ENCODE results near the gene B3GNT3. TPM values are rescaled to one million over a fixed set of nuclear protein-coding genes. Genes with fewer than 3 reads are reported as not detected.
"Not testable (repeated sequence)": the region's sequence is repeated elsewhere in the genome, so short reads cannot be mapped to it uniquely, and the experiment has no call there.

Gene B3GNT3
- total RNA-seq, 3 donors from 2014 or later: 0.38 to 0.52 (median 0.45) TPM

GRCh38 chr19:17757125-17757524, 37.8 kb upstream of the B3GNT3 start:
- H3K9me3 Mint-ChIP-seq: no peaks in the 10 kb centered on the region
- peaks cover 23% of the 10 kb centered on the region for H3K4me1 Mint-ChIP-seq (ENCODE audit: low read depth)
- H3K4me3 Mint-ChIP-seq: no peak overlapping the region
- peaks cover 25% of the 10 kb centered on the region for H3K36me3 Mint-ChIP-seq (ENCODE audit: insufficient read depth)
- ATAC-seq: no peak
- no peak for DNase-seq
- no peaks in the 10 kb centered on the region for H3K27me3 Mint-ChIP-seq (ENCODE audit: low read depth)

GRCh38 chr19:17758515-17758914, 36.4 kb upstream of the B3GNT3 start:
- no peak for ATAC-seq
- Mint-ChIP-seq H3K4me3 (no peak overlapping the region), H3K4me1 (ENCODE audit: low read depth) (peaks cover 23% of the 10 kb centered on the region), H3K27me3 (ENCODE audit: low read depth) (no peaks in the 10 kb centered on the region), H3K36me3 (ENCODE audit: insufficient read depth) (peaks cover 34% of the 10 kb centered on the region), H3K9me3 (no peaks in the 10 kb centered on the region)
- no peak for DNase-seq

- Mint-ChIP-seq H3K36me3 (ENCODE audit: insufficient read depth) (peaks cover 37% of the 10 kb centered on the region), H3K4me3 (no peak overlapping the region), H3K27me3 (ENCODE audit: low read depth) (no peaks in the 10 kb centered on the region), H3K4me1 (ENCODE audit: low read depth) (peaks cover 8% of the 10 kb centered on the region), H3K9me3 (no peaks in the 10 kb centered on the region)
- no peak for DNase-seq
- no peak for ATAC-seq
These were observed 33.8 kb upstream of the B3GNT3 start for GRCh38 chr19:17761148-17761547.

- H3K4me3 Mint-ChIP-seq: no peak overlapping the region
- no peaks in the 10 kb centered on the region for H3K27me3 Mint-ChIP-seq (ENCODE audit: low read depth)
- no peaks in the 10 kb centered on the region for H3K9me3 Mint-ChIP-seq
- no peak for DNase-seq
- H3K36me3 Mint-ChIP-seq (ENCODE audit: insufficient read depth): peaks cover 40% of the 10 kb centered on the region
- no peak for ATAC-seq
- peaks cover 6% of the 10 kb centered on the region for H3K4me1 Mint-ChIP-seq (ENCODE audit: low read depth)
These were observed 32.3 kb upstream of the B3GNT3 start for GRCh38 chr19:17762505-17763229.

- ATAC-seq (no peak), DNase-seq (no peak)
- Mint-ChIP-seq H3K36me3 (ENCODE audit: insufficient read depth) (peaks cover 38% of the 10 kb centered on the region), H3K4me1 (ENCODE audit: low read depth) (peaks cover 6% of the 10 kb centered on the region), H3K27me3 (ENCODE audit: low read depth) (no peaks in the 10 kb centered on the region), H3K9me3 (no peaks in the 10 kb centered on the region), H3K4me3 (no peak overlapping the region)
These were observed 30.6 kb upstream of the B3GNT3 start for GRCh38 chr19:17764348-17764747.

- DNase-seq: no peak
- Mint-ChIP-seq H3K27me3 (ENCODE audit: low read depth) (no peaks in the 10 kb centered on the region), H3K36me3 (ENCODE audit: insufficient read depth) (peaks cover 37% of the 10 kb centered on the region), H3K4me3 (no peak overlapping the region), H3K9me3 (no peaks in the 10 kb centered on the region), H3K4me1 (ENCODE audit: low read depth) (peaks cover 6% of the 10 kb centered on the region)
- no peak for ATAC-seq
These were observed 29.8 kb upstream of the B3GNT3 start for GRCh38 chr19:17765069-17765618.

- Mint-ChIP-seq H3K9me3 (no peaks in the 10 kb centered on the region), H3K4me3 (no peak overlapping the region), H3K36me3 (ENCODE audit: insufficient read depth) (peaks cover 28% of the 10 kb centered on the region), H3K27me3 (ENCODE audit: low read depth) (no peaks in the 10 kb centered on the region), H3K4me1 (ENCODE audit: low read depth) (peaks cover 5% of the 10 kb centered on the region)
- peak in 1 of 2 donors; percentile 40 for ATAC-seq
- DNase-seq: peak; percentile 32
These were observed 28.3 kb upstream of the B3GNT3 start for GRCh38 chr19:17766543-17767131.

GRCh38 chr19:17767559-17767958, 27.4 kb upstream of the B3GNT3 start:
- no peaks in the 10 kb centered on the region for H3K9me3 Mint-ChIP-seq
- H3K4me1 Mint-ChIP-seq (ENCODE audit: low read depth): peaks cover 5% of the 10 kb centered on the region
- peaks cover 30% of the 10 kb centered on the region for H3K36me3 Mint-ChIP-seq (ENCODE audit: insufficient read depth)
- H3K27me3 Mint-ChIP-seq (ENCODE audit: low read depth): no peaks in the 10 kb centered on the region
- no peak for DNase-seq
- no peak overlapping the region for H3K4me3 Mint-ChIP-seq
- ATAC-seq: no peak

GRCh38 chr19:17770613-17771012, 24.3 kb upstream of the B3GNT3 start:
- Mint-ChIP-seq H3K36me3 (ENCODE audit: insufficient read depth) (peaks cover 25% of the 10 kb centered on the region), H3K4me3 (no peak overlapping the region), H3K9me3 (no peaks in the 10 kb centered on the region), H3K4me1 (ENCODE audit: low read depth) (peaks cover 3% of the 10 kb centered on the region), H3K27me3 (ENCODE audit: low read depth) (no peaks in the 10 kb centered on the region)
- ATAC-seq (no peak), DNase-seq (no peak)

- peak; percentile 51 to 63 for ATAC-seq
- H3K4me3 Mint-ChIP-seq: no peak overlapping the region
- H3K9me3 Mint-ChIP-seq: no peaks in the 10 kb centered on the region
- no peaks in the 10 kb centered on the region for H3K27me3 Mint-ChIP-seq (ENCODE audit: low read depth)
- no peak for DNase-seq
- peaks cover 25% of the 10 kb centered on the region for H3K36me3 Mint-ChIP-seq (ENCODE audit: insufficient read depth)
- H3K4me1 Mint-ChIP-seq (ENCODE audit: low read depth): peaks cover 10% of the 10 kb centered on the region
These were observed 22.8 kb upstream of the B3GNT3 start for GRCh38 chr19:17772172-17772571.

- H3K9me3 Mint-ChIP-seq: no peaks in the 10 kb centered on the region
- ATAC-seq (no peak), DNase-seq (peak; percentile 29)
- H3K27me3 Mint-ChIP-seq (ENCODE audit: low read depth): no peaks in the 10 kb centered on the region
- H3K36me3 Mint-ChIP-seq (ENCODE audit: insufficient read depth): peaks cover 24% of the 10 kb centered on the region
- H3K4me1 Mint-ChIP-seq (ENCODE audit: low read depth): peaks cover 12% of the 10 kb centered on the region
- H3K4me3 Mint-ChIP-seq: no peak overlapping the region
These were observed 19.6 kb upstream of the B3GNT3 start for GRCh38 chr19:17775245-17775927.

- Mint-ChIP-seq H3K4me3 (no peak overlapping the region), H3K9me3 (no peaks in the 10 kb centered on the region), H3K36me3 (ENCODE audit: insufficient read depth) (peaks cover 24% of the 10 kb centered on the region), H3K4me1 (ENCODE audit: low read depth) (peaks cover 12% of the 10 kb centered on the region), H3K27me3 (ENCODE audit: low read depth) (no peaks in the 10 kb centered on the region)
- ATAC-seq: no peak
- no peak for DNase-seq
These were observed 18.7 kb upstream of the B3GNT3 start for GRCh38 chr19:17775991-17776803.

GRCh38 chr19:17777840-17778239, 17.1 kb upstream of the B3GNT3 start:
- not testable (repeated sequence) for DNase-seq; H3K27me3 Mint-ChIP-seq (ENCODE audit: low read depth); H3K9me3 Mint-ChIP-seq; ATAC-seq; H3K4me3 Mint-ChIP-seq
- Mint-ChIP-seq H3K36me3 (ENCODE audit: insufficient read depth) (peaks cover 24% of the 10 kb centered on the region), H3K4me1 (ENCODE audit: low read depth) (peaks cover 12% of the 10 kb centered on the region)

Data from activated T-cell treated with anti-CD3 and anti-CD28 coated beads, Interleukin-2, amount 50 U/mL, for 4 hours (primary cell).